ENCODE data around the gene POLRMT. TPM values are rescaled to one million over a fixed set of nuclear protein-coding genes. Genes with fewer than 3 reads are reported as not detected.
A peak's percentile ranks its signal among the peaks of the same experiment; 100 is the strongest.

The POLRMT gene
- total RNA-seq, 1 donor from 2014 or later, result 58.2 TPM

DNA sequence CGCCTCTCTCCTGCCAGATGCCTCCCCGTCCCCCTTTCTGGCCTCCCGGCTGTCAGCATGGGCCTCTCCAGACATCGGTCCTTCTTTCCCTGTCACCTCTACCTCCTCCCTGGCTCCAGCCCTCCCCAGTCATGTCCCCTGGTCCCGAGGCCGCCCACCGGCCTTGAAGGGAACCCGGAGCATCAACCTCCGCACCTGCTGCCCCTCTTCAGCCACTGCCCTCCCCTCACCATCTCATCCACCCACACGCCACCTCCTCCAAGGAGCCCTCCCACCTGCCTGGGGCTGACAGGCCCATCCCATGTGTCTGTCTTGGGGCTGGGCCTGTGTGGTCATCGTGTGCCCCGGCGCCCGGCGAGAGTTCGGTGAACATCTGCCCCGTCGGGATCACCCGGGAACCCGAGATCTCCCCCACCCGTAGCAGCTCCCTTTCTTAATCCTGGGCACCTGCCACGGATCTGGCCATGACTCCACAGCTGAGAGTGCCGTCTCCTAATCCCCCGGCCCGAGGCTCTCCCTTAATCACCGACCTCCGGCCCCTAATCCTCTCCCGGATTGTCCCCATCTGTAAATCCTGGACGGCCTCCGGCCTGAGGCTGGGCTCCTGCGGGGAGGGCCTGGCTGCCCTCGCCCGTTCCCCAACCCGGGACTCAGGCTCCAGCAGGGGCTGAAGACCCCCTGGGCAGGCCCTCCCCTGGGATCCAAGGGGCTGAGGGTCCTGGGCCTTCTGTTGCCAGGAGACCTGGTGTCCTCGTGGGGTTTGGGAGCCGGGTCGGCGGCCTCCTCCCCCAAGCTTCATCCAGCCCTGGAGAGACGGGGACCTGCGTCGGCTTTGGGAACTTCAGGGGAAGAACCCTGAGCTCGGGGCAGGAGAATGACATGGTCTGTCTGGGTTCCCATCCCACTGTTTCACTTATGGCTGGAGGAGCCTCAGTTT, 37.7 kb downstream of the POLRMT start:
- CTCF ChIA-PET, result no interaction called here

DNA sequence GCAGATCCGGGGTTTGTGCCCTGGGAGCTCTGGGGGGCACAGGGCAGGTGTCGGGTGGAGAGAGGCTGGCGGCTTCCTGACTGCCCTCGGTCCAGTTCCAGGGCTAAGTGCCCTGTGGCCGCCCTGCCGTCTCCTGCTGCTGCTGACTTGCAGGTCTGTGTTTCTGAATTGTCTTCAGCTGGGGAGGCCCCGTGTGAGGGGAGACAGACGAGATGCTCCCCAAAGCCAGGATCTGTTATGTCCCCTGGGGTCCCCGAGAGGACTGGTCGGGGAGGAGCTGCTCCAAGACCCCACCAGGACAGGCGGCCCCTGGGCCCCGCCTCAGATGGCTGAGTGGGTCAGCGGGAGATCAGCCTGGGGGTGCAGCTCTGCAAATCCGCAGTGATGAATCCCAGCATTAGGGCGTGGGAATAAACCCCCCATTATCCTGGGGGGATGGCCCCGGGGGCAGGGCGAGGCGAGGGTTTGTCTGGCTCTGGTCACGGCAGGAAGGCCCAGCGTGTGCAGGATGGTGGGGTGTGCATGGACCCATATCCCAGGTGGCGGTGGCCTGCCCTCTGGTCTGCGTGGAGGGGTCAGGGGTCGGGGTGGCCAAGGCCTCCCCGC, 39.0 kb downstream of the POLRMT start:
- DNase-seq, result no peak
- CTCF ChIA-PET, result no interaction called here

More for the DNA sequence above, 37.7 kb downstream of the POLRMT start:
- H3K27ac Mint-ChIP-seq, result no peak overlapping the region
- TF ChIP-seq, protein P1, sequence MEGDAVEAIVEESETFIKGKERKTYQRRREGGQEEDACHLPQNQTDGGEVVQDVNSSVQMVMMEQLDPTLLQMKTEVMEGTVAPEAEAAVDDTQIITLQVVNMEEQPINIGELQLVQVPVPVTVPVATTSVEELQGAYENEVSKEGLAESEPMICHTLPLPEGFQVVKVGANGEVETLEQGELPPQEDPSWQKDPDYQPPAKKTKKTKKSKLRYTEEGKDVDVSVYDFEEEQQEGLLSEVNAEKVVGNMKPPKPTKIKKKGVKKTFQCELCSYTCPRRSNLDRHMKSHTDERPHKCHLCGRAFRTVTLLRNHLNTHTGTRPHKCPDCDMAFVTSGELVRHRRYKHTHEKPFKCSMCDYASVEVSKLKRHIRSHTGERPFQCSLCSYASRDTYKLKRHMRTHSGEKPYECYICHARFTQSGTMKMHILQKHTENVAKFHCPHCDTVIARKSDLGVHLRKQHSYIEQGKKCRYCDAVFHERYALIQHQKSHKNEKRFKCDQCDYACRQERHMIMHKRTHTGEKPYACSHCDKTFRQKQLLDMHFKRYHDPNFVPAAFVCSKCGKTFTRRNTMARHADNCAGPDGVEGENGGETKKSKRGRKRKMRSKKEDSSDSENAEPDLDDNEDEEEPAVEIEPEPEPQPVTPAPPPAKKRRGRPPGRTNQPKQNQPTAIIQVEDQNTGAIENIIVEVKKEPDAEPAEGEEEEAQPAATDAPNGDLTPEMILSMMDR (IDR thresholded peaks at IDR 0.05), result no peak
- peaks cover 3% of the 10 kb centered on the region for H3K4me1 Mint-ChIP-seq
- intact Hi-C loops (cut with micrococcal nuclease), result no loop called here
- ATAC-seq (ENCODE audit: low read depth) (no peak), DNase-seq (no peak)
- POLR2A ChIA-PET, result no interaction called here
- no peaks in the 10 kb centered on the region for H3K9me3 Mint-ChIP-seq
- no peak overlapping the region for H3K4me3 Mint-ChIP-seq
- H3K27me3 Mint-ChIP-seq, result peaks cover 10% of the 10 kb centered on the region
- no peaks in the 10 kb centered on the region for H3K36me3 Mint-ChIP-seq (ENCODE audit: low read depth)

DNA sequence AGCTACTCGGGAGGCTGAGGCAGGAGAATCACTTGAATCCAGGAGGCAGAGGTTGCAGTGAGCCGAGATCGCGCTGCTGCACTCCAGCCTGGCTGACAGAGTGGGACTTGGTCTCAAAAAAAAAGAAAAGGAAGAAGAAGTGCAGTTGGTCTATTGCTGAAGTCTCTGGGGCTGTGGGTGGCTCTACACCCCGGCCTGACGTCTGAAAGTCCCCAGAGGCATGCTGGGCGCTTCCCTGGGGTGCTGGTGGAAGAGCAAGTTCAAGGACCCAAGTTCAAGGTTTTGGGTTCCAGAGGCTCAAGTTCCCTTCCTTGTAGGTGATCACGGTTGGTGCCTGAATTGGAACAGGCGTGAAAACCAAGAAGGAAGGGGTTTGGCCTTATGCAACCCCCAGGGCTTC, 39.8 kb downstream of the POLRMT start:
- Mint-ChIP-seq H3K27ac (no peak overlapping the region), H3K4me3 (no peak overlapping the region), H3K36me3 (ENCODE audit: low read depth) (no peaks in the 10 kb centered on the region), H3K9me3 (no peaks in the 10 kb centered on the region), H3K4me1 (peaks cover 8% of the 10 kb centered on the region), H3K27me3 (peaks cover 10% of the 10 kb centered on the region)
- peak; percentile 39 for ATAC-seq (ENCODE audit: low read depth)
- TF ChIP-seq, protein P1 (IDR thresholded peaks at IDR 0.05), result no peak
- CTCF ChIA-PET, result no interaction called here
- no peak for DNase-seq
- POLR2A ChIA-PET, result no interaction called here
- intact Hi-C loops (cut with micrococcal nuclease), result no loop called here

More for the DNA sequence above, 39.0 kb downstream of the POLRMT start:
- Mint-ChIP-seq H3K36me3 (ENCODE audit: low read depth) (no peaks in the 10 kb centered on the region), H3K27ac (no peak overlapping the region), H3K4me3 (no peak overlapping the region), H3K9me3 (no peaks in the 10 kb centered on the region), H3K27me3 (peaks cover 10% of the 10 kb centered on the region), H3K4me1 (peaks cover 3% of the 10 kb centered on the region)
- TF ChIP-seq, protein P1 (IDR thresholded peaks at IDR 0.05), result no peak
- no peak for ATAC-seq (ENCODE audit: low read depth)
- intact Hi-C loops (cut with micrococcal nuclease), result no loop called here
- POLR2A ChIA-PET, result no interaction called here

DNA sequence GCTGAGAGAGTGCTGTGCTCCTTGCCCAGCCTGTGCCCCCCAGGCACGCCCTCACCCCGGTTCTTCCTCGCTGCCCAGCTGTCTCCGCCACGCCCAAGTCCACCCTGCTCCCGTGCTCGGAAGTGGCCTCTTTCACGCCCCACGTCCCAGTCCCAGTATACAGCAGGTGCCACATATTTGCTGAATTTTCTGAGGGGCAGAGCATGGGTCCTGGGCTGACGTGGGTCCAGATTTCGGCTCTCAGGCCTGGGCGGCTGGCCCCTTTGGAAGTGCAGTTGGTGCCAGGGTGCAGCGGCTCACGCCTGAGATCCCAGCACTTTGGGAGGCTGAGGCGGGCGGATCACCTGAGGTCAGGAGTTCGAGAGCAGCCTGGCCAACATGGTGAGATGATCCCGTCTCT, 40.3 kb downstream of the POLRMT start:
- ChIA-PET POLR2A (no interaction called here), CTCF (no interaction called here)
- Mint-ChIP-seq H3K4me1 (peaks cover 10% of the 10 kb centered on the region), H3K4me3 (no peak overlapping the region), H3K27ac (no peak overlapping the region), H3K36me3 (ENCODE audit: low read depth) (no peaks in the 10 kb centered on the region), H3K27me3 (peaks cover 10% of the 10 kb centered on the region), H3K9me3 (no peaks in the 10 kb centered on the region)
- intact Hi-C loops (cut with micrococcal nuclease), result no loop called here
- TF ChIP-seq, protein P1 (IDR thresholded peaks at IDR 0.05), result no peak
- no peak for DNase-seq
- ATAC-seq (ENCODE audit: low read depth), result no peak

DNA sequence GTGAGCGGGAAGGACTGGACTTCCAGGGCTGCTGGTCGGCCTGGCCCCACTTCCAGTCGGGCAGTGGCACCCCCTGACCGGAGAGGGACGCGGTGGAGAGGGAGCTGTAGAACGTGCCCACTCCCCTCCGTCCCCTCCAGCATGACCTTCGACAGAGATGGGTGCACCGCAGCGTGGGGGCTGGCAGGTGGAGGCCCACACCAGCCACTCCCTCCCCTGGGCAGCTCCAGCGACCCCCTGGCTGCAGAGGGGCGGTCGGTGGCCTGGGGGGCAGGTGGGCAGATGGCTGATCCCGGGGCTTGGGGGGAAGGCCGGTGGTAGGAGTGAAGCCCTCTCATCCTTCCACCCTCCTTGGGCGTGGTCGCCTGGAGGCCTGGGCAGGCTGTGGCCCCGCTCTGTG, 41.2 kb downstream of the POLRMT start:
- H3K9me3 Mint-ChIP-seq, result no peaks in the 10 kb centered on the region
- no peak overlapping the region for H3K27ac Mint-ChIP-seq
- CTCF ChIA-PET, result no interaction called here
- no peaks in the 10 kb centered on the region for H3K36me3 Mint-ChIP-seq (ENCODE audit: low read depth)
- no peak for ATAC-seq (ENCODE audit: low read depth)
- peaks cover 11% of the 10 kb centered on the region for H3K4me1 Mint-ChIP-seq
- no peak overlapping the region for H3K4me3 Mint-ChIP-seq
- peaks cover 12% of the 10 kb centered on the region for H3K27me3 Mint-ChIP-seq
- intact Hi-C loops (cut with micrococcal nuclease), result no loop called here
- DNase-seq, result no peak
- TF ChIP-seq, protein P1 (IDR thresholded peaks at IDR 0.05), result no peak
- POLR2A ChIA-PET, result interaction anchor here (0.6 kb wide), 1 partner anchor 71 kb away, joined by 3 read pairs; the partner anchor contains the start of gene RNF126
